ENCODE results near the gene EFEMP1.

EFEMP1 gene

DNA sequence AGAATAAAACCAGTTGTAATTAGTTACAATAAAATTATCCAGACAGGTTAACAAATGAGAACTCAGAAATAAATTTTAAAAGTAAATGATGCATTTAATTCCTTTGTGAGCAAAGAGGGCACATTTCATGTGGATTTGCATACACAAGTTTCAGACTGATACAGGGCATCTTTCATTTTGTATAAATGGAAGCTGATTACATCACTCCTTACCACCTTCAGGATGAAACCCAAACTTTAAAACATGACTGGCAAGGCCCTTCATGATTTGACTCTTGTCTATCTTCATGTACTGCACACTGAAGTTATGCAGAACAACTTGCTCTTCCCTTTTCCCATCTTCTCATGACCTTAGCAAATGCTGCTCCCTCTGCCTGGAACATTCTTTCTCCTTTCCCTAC, 26.9 kb downstream of the EFEMP1 start:
- DNase-seq (ENCODE audit: low spot score), result no peak

DNA sequence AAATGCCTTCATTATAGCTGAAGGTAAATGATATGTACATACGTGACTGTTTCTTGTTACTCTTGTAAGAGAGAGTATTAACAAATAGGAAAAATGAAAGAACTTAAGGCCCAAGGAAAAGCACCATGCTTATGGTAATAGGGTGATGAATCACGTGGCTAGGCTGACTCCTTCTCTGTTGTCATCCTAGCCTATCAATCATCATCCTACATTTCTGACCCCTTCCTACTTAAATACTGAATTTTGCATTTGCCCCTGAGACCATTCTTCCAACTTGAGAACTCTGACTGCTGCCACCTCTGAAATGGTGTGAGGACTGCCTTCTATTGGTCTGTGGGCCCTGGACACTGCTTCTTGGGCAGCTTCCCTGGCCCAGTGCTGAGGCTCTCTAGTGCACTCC, 28.9 kb downstream of the EFEMP1 start:
- no peak for DNase-seq (ENCODE audit: low spot score)

- no peak for DNase-seq (ENCODE audit: low spot score)
Measured at GRCh38 chr2:55891671-55892094, 31.9 kb downstream of the EFEMP1 start.

GRCh38 chr2:55888936-55889335, 34.6 kb downstream of the EFEMP1 start:
- no peak for DNase-seq (ENCODE audit: low spot score)

DNA sequence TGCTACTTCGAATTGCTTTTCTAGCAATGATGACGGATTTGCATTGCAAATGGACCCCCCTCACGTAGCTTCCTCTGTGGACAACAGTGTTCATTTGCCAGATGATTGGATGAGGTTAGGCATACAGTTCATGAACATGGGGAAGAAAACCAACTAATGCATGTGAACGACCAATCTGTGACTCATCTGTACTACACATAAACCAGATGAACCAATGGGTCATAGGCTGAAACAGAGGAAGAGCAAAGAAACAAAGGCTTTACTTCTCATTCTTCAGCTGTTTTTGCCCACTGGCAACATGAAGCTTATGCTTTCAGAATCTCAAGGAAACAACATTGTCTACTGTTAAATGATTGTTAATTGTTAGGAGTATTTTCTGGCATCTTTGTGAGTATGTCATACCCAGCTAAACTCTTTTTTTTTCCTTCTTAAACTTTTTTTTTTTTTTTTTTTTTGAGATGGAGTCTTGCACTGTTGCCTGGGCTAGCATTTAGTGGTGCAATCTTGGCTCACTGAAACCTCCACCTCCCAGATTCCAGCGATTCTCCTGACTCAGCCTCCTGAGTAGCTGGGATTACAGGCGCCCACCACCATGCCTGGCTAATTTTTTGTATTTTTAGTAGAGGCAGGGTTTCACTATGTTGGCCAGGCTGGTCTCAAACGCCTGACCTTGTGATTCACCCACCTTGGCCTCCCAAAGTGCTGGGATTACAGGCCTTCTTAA, 35.5 kb downstream of the EFEMP1 start:
- DNase-seq (ENCODE audit: low spot score), result no peak

GRCh38 chr2:55887351-55887750, 36.2 kb downstream of the EFEMP1 start:
- no peak for DNase-seq (ENCODE audit: low spot score)

GRCh38 chr2:55885944-55886281, 37.7 kb downstream of the EFEMP1 start:
- no peak for DNase-seq (ENCODE audit: low spot score)

DNA sequence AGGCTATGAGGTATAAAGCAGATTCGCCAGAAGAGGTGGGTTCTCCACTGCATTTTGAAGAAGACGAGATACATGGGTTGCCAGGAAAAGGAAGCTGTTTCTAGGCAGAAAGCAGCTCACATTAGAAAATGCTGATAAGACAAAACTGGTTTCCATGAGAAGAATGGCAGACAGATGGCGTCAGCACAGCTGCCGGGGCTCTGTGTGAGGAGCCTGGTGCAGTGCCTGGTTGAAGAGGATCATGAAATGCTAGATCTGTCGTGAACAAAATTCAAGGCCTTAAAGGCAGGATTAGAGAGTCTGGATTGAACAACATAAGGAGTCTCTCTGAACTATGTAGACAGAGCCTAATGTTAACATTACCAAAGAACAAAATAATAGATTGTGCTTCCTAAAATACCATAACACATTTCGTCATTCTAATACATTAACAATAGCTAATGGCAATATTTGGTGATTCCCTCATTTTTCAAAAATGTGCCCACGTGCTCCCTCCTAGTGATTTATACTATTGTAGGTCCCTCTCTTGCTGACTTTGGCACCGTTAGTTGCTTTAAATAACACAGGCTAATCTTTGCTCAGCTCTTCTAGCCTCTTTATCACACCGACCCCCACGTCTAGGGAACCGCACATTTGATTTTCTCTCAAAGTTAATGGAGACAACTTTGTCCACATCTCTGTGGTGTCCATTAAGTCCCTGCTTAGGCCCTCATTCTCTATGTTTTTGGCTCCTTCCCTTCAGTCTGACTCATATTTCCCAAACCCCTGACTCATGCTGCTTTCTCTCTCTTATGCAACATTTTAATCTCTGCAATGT, 38.2 kb downstream of the EFEMP1 start:
- DNase-seq (ENCODE audit: low spot score), result no peak

DNA sequence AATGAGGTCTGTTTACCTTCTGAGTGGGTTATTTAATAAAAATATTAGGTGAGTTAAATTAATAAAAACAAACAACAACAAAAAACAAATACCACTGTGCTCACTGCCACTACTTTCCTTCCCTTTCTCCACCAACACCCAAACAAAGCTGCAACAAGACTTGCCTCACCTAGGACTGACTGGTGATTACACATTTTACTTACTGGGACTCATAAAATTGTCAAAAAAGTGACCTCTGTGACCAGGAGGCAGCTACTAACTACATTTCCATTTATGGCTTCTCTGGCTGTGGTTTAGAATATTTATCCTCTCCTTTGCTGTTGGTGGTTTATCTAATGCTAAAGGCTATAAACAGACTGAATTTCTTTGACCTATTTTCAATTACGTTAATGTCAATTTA, 39.8 kb downstream of the EFEMP1 start:
- DNase-seq (ENCODE audit: low spot score), result no peak

DNA sequence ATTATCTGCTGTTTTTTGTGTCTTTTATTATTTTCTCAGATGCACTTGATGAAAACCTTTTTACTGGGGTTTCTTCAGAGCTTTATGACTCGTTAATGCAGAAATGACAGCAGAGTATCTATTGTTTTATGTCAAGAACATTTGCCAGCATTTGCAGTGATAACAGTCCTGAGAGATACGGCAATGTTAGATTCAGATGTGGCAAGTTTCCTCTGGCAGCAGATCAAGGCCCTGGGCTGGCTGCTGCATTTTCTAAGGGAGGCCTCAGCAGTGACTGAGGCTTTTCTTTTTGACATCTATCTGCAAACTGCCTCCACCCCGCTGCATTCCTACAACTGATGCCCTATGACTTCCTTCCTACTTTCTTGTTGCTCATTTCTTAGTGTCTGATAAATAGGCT, 40.2 kb downstream of the EFEMP1 start:
- no peak for DNase-seq (ENCODE audit: low spot score)

DNA sequence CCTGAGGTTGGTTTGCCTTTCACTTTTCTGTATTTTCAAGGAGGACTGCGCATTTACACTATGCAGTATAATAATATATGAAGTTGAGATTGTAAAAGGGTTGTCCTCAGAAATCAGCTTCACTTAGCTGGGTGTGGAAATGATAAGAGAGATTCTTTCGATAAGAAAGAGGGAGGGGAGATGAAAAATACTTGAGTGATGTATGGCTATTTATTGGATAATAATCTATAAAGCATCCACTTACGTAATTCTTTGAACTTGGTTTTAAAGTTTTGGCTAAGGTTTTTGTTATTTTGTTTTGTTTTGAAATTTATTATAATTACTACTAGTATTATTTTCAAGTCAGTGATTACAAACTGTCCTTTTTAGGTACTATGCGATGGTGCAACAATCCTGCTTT, 40.6 kb downstream of the EFEMP1 start:
- DNase-seq (ENCODE audit: low spot score), result no peak

DNA sequence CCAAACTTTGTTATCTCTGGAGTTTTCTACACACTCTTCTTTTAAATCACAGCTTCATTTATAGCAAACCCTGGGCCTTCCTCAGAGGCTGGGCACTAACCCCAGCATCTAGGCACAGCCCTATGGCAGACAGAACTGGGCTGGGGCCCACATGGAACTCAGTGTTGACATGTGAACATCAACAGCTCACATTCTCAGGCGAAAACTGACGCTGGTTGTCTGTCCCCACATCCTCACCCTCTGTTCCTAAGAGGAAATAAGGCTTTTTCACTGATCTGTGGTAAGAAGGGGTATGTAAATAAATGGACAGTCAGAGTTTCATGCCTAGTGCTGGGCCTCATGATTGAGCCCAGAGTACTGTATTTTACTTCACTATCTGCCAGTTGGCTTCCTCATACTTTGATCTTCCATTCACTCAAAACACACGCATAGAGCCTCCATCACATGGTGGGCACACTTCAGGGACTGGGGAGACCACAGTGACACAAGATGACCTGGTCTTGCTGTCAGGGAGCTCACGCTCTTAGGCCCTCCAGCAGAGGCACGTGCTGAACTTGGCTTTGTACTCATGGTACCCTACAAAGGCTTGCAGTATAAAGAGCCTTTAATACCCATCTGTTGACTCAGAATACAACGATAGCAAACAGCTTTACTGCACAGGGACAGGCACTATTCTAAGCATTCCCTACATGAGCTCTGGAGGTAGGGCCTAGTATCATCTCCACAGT, 43.0 kb downstream of the EFEMP1 start:
- DNase-seq (ENCODE audit: low spot score), result no peak

DNA sequence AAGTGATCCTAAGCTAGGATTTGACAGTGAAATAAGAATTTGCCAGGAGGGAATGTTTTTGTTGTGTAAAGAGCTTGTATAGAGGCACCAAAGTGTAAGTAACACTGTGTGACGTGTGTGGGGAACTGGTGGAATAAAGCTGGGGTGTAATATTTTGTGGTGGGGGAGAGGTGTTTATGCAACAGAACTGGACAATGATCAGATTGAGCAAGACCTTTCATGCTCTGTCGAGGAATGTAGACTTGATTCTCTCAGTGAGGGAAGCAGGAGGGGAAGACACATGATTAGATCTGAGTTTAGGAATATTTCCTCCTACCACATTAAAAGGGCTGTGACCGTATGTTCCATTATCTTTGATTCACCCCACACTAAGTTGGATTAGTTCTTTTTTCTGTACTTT, 43.6 kb downstream of the EFEMP1 start:
- no peak for DNase-seq (ENCODE audit: low spot score)

DNA sequence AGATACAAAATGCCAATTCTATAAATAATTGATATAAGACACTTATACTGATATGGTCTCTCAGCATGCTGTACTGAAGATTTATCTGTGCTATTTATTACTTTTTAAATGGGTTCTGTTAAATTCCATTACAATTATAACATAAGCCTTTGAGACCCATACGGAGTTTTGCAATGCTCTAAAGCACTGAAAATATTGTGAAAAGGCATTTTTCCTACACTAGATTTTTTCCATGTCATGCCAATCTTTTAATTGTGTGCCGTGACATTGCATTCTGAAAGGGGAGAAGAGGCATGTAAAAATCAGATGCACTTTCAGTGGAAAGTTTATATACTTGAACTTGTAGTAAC, 46.5 kb downstream of the EFEMP1 start:
- no peak for DNase-seq (ENCODE audit: low spot score)

DNA sequence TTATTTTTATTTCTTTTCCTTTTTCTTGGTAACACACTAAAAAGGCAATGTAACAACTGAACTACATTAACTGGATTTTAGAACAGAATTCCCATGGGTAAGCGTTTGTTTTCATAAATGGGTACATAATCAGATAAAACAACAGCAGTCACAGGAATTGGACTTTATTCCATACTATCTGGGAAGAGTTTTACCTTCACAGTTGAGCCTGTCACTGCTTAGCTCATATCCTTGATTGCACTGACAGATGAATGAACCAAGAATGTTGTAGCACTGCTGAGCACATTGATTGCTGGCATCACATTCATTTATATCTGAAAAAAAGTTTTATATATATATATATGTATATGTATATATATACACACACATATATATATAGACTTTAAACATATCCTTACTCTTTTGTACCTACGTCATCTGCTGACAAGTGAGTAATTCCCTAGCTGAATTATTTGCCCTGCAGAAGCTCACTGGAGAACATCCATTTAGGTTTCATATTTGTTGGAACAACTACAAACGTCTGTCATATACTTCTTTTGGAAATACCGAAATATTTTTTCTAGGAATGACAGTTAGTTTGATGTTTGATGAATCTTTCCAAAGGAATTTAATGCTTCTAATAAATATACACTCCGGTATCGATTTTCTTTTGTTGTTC, 47.0 kb downstream of the EFEMP1 start:
- DNase-seq (ENCODE audit: low spot score), result no peak

DNA sequence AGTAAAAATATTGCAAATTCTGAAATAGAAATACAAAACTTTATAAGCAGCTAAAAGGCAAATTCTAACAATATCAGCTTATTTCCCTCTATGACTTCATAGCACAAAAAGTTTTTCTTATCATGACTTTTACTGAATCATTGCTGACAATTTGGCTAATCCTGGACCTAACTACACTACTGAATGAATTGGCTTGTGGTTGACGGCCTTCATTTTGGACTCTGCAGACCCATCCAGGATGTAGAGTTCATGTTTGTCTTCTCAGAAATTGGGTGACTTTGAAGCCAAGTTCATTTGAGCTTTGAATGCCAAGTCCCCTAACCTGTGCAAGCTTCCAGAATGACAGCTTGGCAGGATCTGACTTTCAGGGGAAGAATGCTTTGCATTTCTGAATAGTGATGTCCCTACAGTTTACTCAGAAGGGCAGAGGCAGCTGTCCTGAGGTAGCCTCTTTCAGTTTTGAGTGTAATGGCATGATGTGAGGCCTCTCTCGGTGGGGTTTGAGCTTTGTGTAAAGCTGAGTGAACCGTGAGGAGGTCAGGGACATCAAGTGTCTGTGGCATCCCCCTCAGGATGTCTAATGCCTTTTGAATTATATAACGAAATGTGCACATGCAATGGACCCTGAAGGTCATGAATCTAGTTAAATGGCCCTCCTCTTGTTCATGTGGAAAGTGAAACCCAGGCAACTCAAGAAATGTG, 48.0 kb downstream of the EFEMP1 start:
- no peak for DNase-seq (ENCODE audit: low spot score)

GRCh38 chr2:55874338-55874737, 49.2 kb downstream of the EFEMP1 start:
- no peak for DNase-seq (ENCODE audit: low spot score)

GRCh38 chr2:55871637-55872036, 51.9 kb downstream of the EFEMP1 start:
- no peak for DNase-seq (ENCODE audit: low spot score)

DNA sequence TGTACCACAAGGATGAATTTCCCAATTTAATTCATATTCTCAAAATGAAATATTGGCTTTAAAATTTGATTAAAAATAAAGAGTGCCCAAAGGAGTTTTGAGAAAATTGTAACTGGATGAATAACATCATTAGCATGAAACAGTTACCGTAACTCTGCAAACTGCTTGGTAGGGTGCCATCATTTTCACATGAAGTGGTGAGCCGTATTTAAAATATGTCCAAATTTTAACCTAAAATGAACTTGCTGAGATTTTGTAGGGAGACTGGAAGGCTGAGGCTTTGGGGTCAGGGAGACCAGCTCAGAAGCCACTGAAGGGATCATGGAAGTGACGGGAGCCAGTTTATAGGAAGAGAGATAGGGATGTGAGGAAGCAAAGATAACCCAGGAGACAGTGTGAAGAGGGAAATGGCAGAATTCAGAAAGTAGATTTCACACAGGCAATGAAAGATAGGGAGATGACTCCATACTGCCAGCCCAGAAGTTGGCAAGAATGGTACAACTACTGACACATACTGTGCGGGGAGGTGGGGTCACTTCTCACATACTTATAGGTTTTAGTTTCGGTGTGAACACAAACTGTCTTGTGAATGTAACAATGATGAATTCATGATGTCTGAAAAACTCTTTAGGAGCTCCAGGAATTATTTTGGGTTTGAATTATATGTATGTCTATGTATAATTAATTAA, 53.8 kb downstream of the EFEMP1 start:
- no peak for DNase-seq (ENCODE audit: low spot score)

DNA sequence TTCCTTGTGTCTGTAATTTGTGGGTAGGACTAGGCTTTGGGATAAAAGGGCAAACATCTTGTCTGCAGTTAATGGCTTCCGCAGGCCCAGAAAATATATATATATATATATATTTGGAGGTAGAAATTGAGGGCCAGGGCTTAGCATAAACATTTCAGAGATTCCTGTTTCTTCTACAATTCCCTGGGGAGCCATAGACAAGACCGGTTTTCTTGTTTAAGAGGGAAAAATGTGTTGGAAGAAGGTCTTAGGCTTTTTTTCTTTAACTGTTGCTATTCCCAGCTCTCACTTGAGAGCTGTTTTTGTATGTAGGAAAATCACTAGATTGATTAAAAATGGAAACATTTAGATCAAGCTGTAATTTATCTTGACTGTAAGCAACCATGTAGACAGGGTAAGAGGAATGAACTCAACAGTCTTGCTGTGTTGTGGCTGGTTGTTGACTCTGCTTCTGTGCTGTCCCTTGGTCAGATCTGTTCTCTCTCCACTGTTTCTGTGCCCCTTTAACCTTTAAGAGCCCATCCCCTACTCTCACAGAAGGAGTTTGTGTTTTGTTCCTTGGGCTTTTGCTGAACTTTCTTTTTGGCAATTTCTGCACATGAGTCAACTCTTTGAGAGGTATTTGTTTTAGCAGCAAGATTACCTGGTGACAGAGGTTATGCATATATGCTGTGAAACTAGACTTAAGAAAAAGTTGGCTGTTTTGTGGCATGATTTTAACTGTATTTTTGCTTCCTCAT, 58.3 kb downstream of the EFEMP1 start:
- no peak for DNase-seq (ENCODE audit: low spot score)

All from SW480 (cell line).